ENCODE results near the gene LAMC2.

DNA sequence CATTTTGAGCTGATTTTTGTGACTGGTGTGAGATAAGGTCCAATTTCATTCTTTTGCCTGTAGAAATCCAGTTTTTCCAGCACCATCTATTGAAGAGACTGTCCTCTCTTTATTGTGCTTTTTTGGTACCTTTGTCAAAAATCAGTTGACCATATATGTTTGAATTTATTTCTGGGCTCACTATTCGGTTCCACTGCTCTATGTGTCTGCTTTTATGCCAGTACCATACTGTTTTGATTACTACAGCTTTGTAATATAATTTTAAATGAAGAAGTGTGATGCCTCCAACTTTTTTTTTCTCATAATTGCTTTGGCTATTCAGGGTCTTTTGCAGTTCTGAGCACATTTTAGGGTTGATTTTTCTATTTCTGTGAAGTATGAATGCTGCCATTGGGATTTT lies 69.0 kb downstream of the LAMC2 start:
- TF ChIP-seq, protein P1, sequence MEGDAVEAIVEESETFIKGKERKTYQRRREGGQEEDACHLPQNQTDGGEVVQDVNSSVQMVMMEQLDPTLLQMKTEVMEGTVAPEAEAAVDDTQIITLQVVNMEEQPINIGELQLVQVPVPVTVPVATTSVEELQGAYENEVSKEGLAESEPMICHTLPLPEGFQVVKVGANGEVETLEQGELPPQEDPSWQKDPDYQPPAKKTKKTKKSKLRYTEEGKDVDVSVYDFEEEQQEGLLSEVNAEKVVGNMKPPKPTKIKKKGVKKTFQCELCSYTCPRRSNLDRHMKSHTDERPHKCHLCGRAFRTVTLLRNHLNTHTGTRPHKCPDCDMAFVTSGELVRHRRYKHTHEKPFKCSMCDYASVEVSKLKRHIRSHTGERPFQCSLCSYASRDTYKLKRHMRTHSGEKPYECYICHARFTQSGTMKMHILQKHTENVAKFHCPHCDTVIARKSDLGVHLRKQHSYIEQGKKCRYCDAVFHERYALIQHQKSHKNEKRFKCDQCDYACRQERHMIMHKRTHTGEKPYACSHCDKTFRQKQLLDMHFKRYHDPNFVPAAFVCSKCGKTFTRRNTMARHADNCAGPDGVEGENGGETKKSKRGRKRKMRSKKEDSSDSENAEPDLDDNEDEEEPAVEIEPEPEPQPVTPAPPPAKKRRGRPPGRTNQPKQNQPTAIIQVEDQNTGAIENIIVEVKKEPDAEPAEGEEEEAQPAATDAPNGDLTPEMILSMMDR (IDR thresholded peaks at IDR 0.05; ENCODE audit: insufficient read depth, low read length, poor library complexity, severe bottlenecking), result no peak
- TF ChIP-seq EZH2phosphoT487 (conservative IDR thresholded peaks at IDR 0.05; ENCODE audit: low read length), result no peak

Data from SU-DHL-6 (cell line).